NCI-H1048 (cell line): ENCODE measurements around the gene ADARB1.

ENCODE experiments used
- DNase-seq: peaks from one replicate; lab custom pipeline; 2025; lab: John Stamatoyannopoulos, UW

The ADARB1 gene

GRCh38 chr21:45253633-45254459 lies 179.5 kb downstream of the ADARB1 start:
- DNase-seq: no peak

GRCh38 chr21:45254460-45254930 lies 180.1 kb downstream of the ADARB1 start:
- DNase-seq: no peak

- DNase-seq: no peak
These were observed 181.1 kb downstream of the ADARB1 start for GRCh38 chr21:45255381-45256020.

- DNase-seq: no peak
These were observed 181.9 kb downstream of the ADARB1 start for GRCh38 chr21:45256021-45256911.

- no peak for DNase-seq
These were observed 182.7 kb downstream of the ADARB1 start for GRCh38 chr21:45256912-45257672.

GRCh38 chr21:45257673-45258341 lies 183.4 kb downstream of the ADARB1 start:
- DNase-seq: no peak

GRCh38 chr21:45258466-45258865 lies 184.1 kb downstream of the ADARB1 start:
- DNase-seq: no peak

- DNase-seq: no peak
These were observed 184.9 kb downstream of the ADARB1 start for GRCh38 chr21:45259206-45259840.

GRCh38 chr21:45260191-45260825 lies 185.9 kb downstream of the ADARB1 start:
- DNase-seq: no peak

- no peak for DNase-seq
These were observed 186.7 kb downstream of the ADARB1 start for GRCh38 chr21:45261093-45261492.

- no peak for DNase-seq
These were observed 187.7 kb downstream of the ADARB1 start for GRCh38 chr21:45262041-45262581.

GRCh38 chr21:45262616-45263015 lies 188.2 kb downstream of the ADARB1 start:
- peak; percentile 7 for DNase-seq

GRCh38 chr21:45263534-45263933 lies 189.2 kb downstream of the ADARB1 start:
- no peak for DNase-seq

GRCh38 chr21:45264146-45264911 lies 189.9 kb downstream of the ADARB1 start:
- no peak for DNase-seq

- no peak for DNase-seq
These were observed 190.6 kb downstream of the ADARB1 start for GRCh38 chr21:45264912-45265515.

GRCh38 chr21:45265721-45266517 lies 191.5 kb downstream of the ADARB1 start:
- no peak for DNase-seq

GRCh38 chr21:45266518-45267389 lies 192.4 kb downstream of the ADARB1 start:
- no peak for DNase-seq
